ENCODE results near the gene POLD2. TPM values are rescaled to one million over a fixed set of nuclear protein-coding genes. Genes with fewer than 3 reads are reported as not detected.

The POLD2 gene
- total and polyA plus RNA-seq, 7 donors, result 57.3 to 127 (median 87.1) TPM

- H3K9me3 ChIP-seq, result no peaks in the 10 kb centered on the region
- peaks cover 8% of the 10 kb centered on the region for H3K4me1 ChIP-seq
- no peaks in the 10 kb centered on the region for H3K27me3 ChIP-seq (ENCODE audit: insufficient read depth in 3 of 3, low read length in 2 of 3)
- no peak for TF ChIP-seq CTCF (IDR thresholded peaks at IDR 0.05)
- no peaks in the 10 kb centered on the region for H3K36me3 ChIP-seq (ENCODE audit: insufficient read depth in 1 of 2, low read depth in 1 of 2)
- DNase-seq (no peak), ATAC-seq (no peak)
- WGBS, 3 donors, result 81 to 88% (median 83%) methylated on average over 3 of the region's 3 CpGs
- H3K27ac ChIP-seq, result no peak overlapping the region
- no peak overlapping the region for H3K4me3 ChIP-seq
- intact Hi-C loops (cut with DNase I), result no loop called here
Measured at GRCh38 chr7:44133295-44133694, 9.9 kb upstream of the POLD2 start.

DNA sequence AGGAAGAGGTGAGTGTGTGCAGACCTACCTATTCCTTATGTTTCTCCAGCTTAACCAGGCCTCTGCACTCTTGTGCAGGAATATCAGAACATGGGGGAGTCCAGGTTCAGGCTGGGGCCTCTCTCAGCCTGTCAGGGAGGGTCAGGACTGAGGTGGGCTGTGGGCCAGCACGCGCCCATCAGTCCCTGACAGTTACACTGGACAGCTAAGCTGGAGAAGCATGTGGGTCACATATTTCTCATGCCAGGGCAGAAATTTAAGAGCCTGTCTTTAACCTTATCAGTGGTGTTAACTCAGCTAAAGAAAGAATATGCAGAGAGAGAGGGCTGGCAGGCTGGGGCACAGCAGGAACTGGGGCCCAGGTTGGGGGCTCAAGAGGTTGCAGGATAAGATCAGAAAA lies 8.7 kb upstream of the POLD2 start:
- no peaks in the 10 kb centered on the region for H3K9me3 ChIP-seq
- no peak overlapping the region for H3K4me3 ChIP-seq
- WGBS, 3 donors, result 36 to 59% (median 48%) methylated on average over 2 of the region's 2 CpGs
- intact Hi-C loops (cut with DNase I), result no loop called here
- peak overlapping the region; percentile 50 for H3K27ac ChIP-seq
- no peaks in the 10 kb centered on the region for H3K36me3 ChIP-seq (ENCODE audit: insufficient read depth in 1 of 2, low read depth in 1 of 2)
- DNase-seq (peak in 1 of 2 donors; percentile 40), ATAC-seq (peak; percentile 48 to 78 (median 70))
- no peaks in the 10 kb centered on the region for H3K27me3 ChIP-seq (ENCODE audit: insufficient read depth in 3 of 3, low read length in 2 of 3)
- H3K4me1 ChIP-seq, result peaks cover 8% of the 10 kb centered on the region
- TF ChIP-seq CTCF (IDR thresholded peaks at IDR 0.05), result no peak

GRCh38 chr7:44131173-44132029 lies 8.1 kb upstream of the POLD2 start:
- Histone ChIP-seq H3K9me3 (no peaks in the 10 kb centered on the region), H3K36me3 (ENCODE audit: insufficient read depth in 1 of 2, low read depth in 1 of 2) (no peaks in the 10 kb centered on the region), H3K4me3 (no peak overlapping the region), H3K27me3 (ENCODE audit: insufficient read depth in 3 of 3, low read length in 2 of 3) (no peaks in the 10 kb centered on the region), H3K4me1 (peaks cover 8% of the 10 kb centered on the region), H3K27ac (peak overlapping the region; percentile 50)
- ATAC-seq, result peak; percentile 49 to 77 (median 72)
- intact Hi-C loops (cut with DNase I), result no loop called here
- DNase-seq, result peak in 1 of 2 donors; percentile 11
- 53 to 59% (median 59%) methylated on average over 12 of the region's 12 CpGs for WGBS, 3 donors
- no peak for TF ChIP-seq CTCF (IDR thresholded peaks at IDR 0.05)

GRCh38 chr7:44128721-44129582 lies 5.6 kb upstream of the POLD2 start:
- DNase-seq (peak in 1 of 2 donors; percentile 35), ATAC-seq (peak in 1 of 4 donors; percentile 48)
- no peak for TF ChIP-seq CTCF (IDR thresholded peaks at IDR 0.05)
- peaks cover 8% of the 10 kb centered on the region for H3K4me1 ChIP-seq
- H3K27ac ChIP-seq, result no peak overlapping the region
- no peaks in the 10 kb centered on the region for H3K36me3 ChIP-seq (ENCODE audit: insufficient read depth in 1 of 2, low read depth in 1 of 2)
- intact Hi-C loops (cut with DNase I), result no loop called here
- H3K4me3 ChIP-seq, result no peak overlapping the region
- 67 to 75% (median 72%) methylated on average over 6 of the region's 6 CpGs for WGBS, 3 donors
- H3K9me3 ChIP-seq, result no peaks in the 10 kb centered on the region
- no peaks in the 10 kb centered on the region for H3K27me3 ChIP-seq (ENCODE audit: insufficient read depth in 3 of 3, low read length in 2 of 3)

All from psoas muscle (tissue), 8 donors.